K562 treated with DMSO at 1 percent for 24 hours (cell line): Measurements from ENCODE around the gene MAN2B1. TPM values are rescaled to one million over a fixed set of nuclear protein-coding genes. Genes with fewer than 3 reads are reported as not detected.

Experiments
- total RNA-seq: library from RNA; unstranded; fragments of 300-600 nt; gene quantifications from 2 replicates; pipeline ENCODE4 v1.2.3, GENCODE V29; 2022; ENCODE audit warnings: low read depth; ENCODE audit not compliant: insufficient read depth

MAN2B1 gene
- total RNA-seq = 124 and 142 TPM in 2 replicates

GRCh38 chr19:12666265-12667048, at the start of gene MAN2B1, which contains the start of gene WDR83:
Gene MAN2B1 (minus strand): TSS chr19:12666742. CDS start chr19:12666701, 41 bp downstream.
Gene WDR83 (plus strand): TSS chr19:12666807. CDS start chr19:12669791, 2,984 bp downstream.

GRCh38 chr19:12696366-12697335, 30.1 kb upstream of the MAN2B1 start, which contains the start of gene FBXW9:
Gene FBXW9 (minus strand): TSS chr19:12696631. CDS start chr19:12696581, 50 bp downstream.

GRCh38 chr19:12687496-12688196, 21.1 kb upstream of the MAN2B1 start, which contains the start of gene GNG14:
Gene GNG14 (plus strand): TSS chr19:12687998. CDS start chr19:12688049, 51 bp downstream.

GRCh38 chr19:12681074-12681987, 14.8 kb upstream of the MAN2B1 start, which contains the start of gene DHPS:
Gene DHPS (minus strand): TSS chr19:12681880. CDS start chr19:12681766, 114 bp downstream.

GRCh38 chr19:12610540-12611360, 55.8 kb downstream of the MAN2B1 start, which contains the start of the genes ZNF490 and ZNF791:
Gene ZNF490 (minus strand): TSS chr19:12610813. CDS start chr19:12610680, 133 bp downstream.
Gene ZNF791 (plus strand): TSS chr19:12610920. CDS start chr19:12611080, 160 bp downstream.

Other genes starting within 250 kb of the MAN2B1 start
- gene ZNF443, start 225.7 kb downstream of the MAN2B1 start, total RNA-seq = 1.3 and 1.6 TPM in 2 replicates
- 0.20 and 0.23 TPM in 2 replicates for gene ZNF709, start 181.9 kb downstream of the MAN2B1 start, total RNA-seq
- 1.6 and 3.8 TPM in 2 replicates for gene ZNF564, start 115.3 kb downstream of the MAN2B1 start, total RNA-seq
- gene ZNF490, start 55.9 kb downstream of the MAN2B1 start, total RNA-seq = 1.3 and 1.6 TPM in 2 replicates
- gene ZNF791, start 55.8 kb downstream of the MAN2B1 start, total RNA-seq = 4.3 and 4.7 TPM in 2 replicates
- gene WDR83, start 65 bp upstream of the MAN2B1 start, total RNA-seq = 17.4 and 22.1 TPM in 2 replicates
- gene DHPS, start 15.1 kb upstream of the MAN2B1 start, total RNA-seq = 111 and 114 TPM in 2 replicates
- not detected in 2 replicates for gene GNG14, start 21.3 kb upstream of the MAN2B1 start, total RNA-seq
- 15.3 and 19.5 TPM in 2 replicates for gene FBXW9, start 29.9 kb upstream of the MAN2B1 start, total RNA-seq
- gene TNPO2, start 57.2 kb upstream of the MAN2B1 start, total RNA-seq = 32.6 and 33.0 TPM in 2 replicates
- 485 and 496 TPM in 2 replicates for gene TRIR, start 67.9 kb upstream of the MAN2B1 start, total RNA-seq
- gene GET3, start 70.8 kb upstream of the MAN2B1 start, total RNA-seq = 92.4 and 109 TPM in 2 replicates
- gene BEST2, start 85.0 kb upstream of the MAN2B1 start, total RNA-seq = not detected in 2 replicates
- 23.8 and 27.0 TPM in 2 replicates for gene HOOK2, start 108.8 kb upstream of the MAN2B1 start, total RNA-seq
- 130 and 136 TPM in 2 replicates for gene JUNB, start 124.7 kb upstream of the MAN2B1 start, total RNA-seq
- 388 and 416 TPM in 2 replicates for gene PRDX2, start 135.1 kb upstream of the MAN2B1 start, total RNA-seq
- 0.85 TPM in 1 of 2 replicates, not detected in the other for gene THSD8, start 135.3 kb upstream of the MAN2B1 start, total RNA-seq
- gene RNASEH2A, start 139.8 kb upstream of the MAN2B1 start, total RNA-seq = 86.0 and 110 TPM in 2 replicates
- gene RTBDN, start 167.8 kb upstream of the MAN2B1 start, total RNA-seq = 2.0 and 3.5 TPM in 2 replicates
- gene MAST1, start 171.8 kb upstream of the MAN2B1 start, total RNA-seq = 7.8 and 9.5 TPM in 2 replicates
- gene DNASE2, start 214.7 kb upstream of the MAN2B1 start, total RNA-seq = 157 TPM in 2 replicates
- 33.8 and 46.8 TPM in 2 replicates for gene KLF1, start 220.5 kb upstream of the MAN2B1 start, total RNA-seq
- gene GCDH, start 224.4 kb upstream of the MAN2B1 start, total RNA-seq = 17.5 and 23.0 TPM in 2 replicates